GM21390 (cell line): ENCODE data around the gene POC1A.

Experiments
- ATAC-seq: cut with Tn5 transposase; IDR thresholded peaks from one replicate; pipeline ENCODE4 v1.9.1; 2021; ENCODE audit not compliant: unreplicated experiment

Gene POC1A

DNA sequence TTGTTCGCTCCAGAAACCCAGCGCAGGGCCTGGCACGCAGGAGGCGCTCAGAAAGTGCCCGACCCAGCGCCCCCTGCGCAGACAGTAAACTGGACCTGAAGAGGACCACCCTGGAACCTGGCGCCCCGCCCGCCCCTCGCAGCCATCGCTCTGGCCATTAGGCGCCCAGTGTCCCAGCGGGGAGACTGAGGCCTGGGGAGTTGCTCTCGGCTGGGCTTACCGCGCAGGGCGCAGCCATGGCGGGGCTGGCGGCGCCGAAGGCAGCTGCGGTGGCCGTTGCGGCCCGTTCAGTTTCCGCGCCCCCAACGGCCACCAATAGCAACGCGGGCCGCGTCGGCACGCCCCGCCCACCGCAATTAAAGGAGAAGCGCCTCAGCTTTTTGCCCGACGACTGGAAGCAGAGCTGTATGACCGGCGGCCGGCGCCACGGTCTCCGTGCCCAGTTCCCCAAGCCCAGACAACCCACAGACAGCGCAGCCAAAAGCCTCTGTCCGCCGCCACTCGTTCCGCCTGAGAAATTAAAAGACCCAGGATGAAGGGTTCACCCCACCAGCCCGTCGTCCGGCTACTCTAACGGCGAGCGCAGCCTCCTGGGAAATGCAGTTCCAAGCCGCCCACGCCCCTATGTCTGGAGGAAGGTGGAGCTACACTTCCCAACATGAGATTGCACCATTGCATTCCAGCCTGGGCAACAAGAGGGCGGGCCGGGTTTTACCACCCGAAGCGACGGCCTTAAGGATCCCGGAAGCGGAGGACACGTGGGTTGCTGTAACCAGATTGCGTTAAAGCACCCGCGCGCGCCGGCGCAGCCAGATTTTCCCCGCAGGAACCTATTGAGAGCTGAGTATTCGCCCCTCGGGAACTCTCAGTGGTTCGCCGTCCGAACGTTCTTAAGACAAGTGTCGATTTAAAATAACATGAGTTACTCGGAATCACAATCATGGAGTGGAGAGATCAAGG, at the start of gene POC1A:
POC1A (minus strand) TSS at position 289 of the 960 bp plus-strand sequence; CDS start at position 238, 51 bp downstream.
- peak; percentile 83 for ATAC-seq

DNA sequence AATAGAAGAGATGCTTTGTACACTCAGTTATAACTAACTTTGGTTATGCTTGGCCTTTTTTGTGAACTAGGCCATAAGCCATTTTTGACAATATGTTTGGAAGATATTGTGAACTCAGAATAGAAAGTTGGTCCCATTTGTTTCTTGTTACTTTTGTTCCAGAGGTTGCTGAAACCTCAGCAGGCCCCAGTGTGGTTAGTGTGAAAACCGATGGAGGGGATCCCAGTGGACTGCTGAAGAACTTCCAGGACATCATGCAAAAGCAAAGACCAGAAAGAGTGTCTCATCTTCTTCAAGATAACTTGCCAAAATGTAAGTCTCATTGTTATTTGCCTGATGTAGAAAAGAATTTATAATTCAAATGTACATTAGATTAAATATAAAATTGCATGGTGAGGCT, 49.5 kb upstream of the POC1A start:
- no peak for ATAC-seq

DNA sequence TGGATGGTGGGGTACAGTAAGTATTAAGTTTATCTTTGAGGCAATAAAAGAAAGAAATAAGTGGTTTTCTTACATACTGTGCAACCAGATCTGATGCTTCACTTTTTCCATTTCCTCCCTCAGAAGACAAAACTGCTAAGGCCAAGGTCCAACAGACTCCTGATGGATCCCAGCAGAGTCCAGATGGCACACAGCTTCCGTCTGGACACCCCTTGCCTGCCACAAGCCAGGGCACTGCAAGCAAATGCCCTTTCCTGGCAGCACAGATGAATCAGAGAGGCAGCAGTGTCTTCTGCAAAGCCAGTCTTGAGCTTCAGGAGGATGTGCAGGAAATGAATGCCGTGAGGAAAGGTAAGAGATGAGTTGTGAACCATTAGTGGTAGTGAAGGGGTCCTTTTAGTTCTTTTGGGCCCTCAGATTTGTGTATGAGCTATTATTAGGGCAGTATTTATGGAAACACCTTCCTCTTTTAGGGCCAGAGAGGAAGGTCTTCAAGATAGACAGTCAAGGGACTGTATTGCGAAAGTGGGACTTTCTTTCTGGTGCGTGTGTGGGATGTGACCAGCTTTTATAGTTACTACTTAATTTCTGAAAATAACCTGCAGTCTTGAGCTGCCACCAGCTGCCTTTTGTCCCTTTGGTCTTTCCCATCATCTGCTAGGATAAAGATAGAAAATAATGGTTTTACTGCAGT, 48.3 kb upstream of the POC1A start:
- ATAC-seq, result no peak

DNA sequence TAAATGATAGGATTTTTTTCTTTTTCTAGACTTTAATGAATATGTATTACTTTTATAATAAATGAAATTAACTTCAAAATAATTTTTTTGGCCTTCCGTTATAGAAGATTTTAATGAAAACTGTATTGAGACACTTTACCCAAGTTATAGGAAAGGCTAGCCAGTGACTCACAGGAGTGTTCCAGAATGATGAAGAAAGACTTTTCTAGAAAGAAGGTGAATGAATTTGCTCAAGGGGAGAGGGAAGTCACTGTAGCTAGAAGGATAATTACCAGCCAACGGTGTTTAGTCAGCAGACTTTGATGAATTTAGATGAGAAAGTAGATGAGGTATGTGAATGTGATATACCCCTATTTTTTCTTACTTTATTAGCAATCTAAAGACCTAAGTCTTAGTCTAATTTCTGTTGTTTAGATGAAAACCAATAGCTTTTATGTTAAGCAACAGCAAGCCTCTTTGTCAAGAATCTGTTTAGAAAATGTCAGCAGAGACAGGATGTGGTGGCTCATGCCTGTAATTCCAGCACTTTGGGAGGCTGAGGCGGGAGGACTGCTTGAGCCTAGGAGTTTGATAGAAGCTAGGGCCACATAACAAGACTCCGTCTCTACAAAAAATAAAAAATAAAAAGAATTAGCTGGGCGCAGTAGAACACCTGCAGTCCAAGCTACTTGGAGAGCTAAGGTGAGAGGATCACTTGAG, 46.9 kb upstream of the POC1A start:
- no peak for ATAC-seq

DNA sequence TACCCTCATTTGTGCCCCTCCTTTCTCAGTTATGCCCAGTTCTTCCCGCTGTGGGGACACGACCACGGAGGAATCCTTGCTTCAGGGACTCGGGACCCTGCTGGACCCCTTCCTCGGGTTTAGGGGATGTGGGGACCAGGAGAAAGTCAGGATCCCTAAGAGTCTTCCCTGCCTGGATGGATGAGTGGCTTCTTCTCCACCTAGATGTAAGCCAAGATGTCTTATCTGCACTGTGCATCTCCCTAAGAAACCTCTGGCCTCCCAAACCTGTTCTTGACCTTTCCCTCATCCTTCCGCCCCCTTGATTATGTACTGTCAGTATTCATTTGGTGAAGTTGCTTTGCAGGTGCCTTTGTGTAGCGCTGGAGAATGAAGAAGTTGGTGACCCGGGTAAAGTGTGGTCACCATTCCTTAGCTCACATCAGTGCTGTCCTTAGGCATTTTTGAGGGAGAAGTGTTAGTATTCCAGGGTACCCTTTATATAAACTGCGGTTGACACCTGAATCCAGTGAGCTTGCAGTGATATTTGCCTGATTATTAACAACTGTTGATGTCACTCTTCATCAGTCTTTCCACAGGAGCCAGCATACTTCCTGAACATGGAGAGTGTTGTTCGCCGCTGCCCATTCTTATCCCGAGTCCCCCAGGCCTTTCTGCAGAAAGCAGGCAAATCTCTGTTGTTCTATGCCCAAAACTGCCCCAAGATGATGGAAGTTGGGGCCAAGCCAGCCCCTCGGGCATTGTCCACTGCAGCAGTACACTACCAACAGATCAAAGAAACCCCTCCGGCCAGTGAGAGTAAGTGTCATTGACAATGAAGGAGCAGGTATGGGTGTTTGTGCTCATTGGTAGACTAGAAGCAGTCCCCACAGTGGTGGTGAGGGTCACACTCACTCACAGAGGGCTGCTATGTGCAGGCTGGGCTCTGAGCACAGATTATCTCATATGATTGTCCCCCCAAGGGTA, 44.7 kb upstream of the POC1A start:
- peak; percentile 1 for ATAC-seq

DNA sequence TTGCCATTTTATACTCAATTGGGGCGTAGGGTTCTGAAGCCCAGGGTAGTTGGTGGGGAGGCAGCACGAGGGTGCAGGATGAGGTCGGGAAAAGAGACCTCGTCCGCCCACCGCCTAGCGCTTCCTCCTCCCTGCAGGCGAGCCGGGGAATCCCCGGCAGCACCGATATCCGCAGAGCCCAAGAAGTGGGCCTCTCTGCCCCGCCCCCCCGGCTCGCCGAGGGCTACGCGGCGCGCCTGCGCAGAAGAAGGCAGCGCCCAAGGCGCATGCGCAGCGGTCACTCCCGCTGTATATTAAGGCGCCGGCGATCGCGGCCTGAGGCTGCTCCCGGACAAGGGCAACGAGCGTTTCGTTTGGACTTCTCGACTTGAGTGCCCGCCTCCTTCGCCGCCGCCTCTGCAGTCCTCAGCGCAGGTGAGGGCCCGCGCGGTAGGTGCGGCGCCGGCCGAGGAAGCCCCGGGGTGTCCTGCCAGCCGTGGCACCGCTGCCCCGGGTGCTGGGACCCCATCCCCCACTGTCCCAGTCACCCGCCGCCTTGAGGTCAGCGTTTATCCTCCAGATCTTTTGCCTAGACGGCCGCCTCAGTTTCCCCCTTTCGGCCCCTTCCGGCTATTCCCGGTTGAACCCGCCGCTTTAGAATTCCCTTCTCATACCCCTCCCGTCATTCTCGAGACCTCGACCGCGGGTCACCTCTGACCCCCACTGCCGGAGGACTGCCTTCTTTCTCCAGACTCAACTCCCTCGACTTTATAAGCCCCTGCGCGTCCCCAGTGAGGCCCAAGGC, 43.8 kb upstream of the POC1A start, which contains the start of gene ALAS1:
ALAS1 (plus strand) TSS at position 319 of the 784 bp plus-strand sequence. CDS start 1,082 bp downstream, outside the sequence.
- peak; percentile 73 for ATAC-seq

DNA sequence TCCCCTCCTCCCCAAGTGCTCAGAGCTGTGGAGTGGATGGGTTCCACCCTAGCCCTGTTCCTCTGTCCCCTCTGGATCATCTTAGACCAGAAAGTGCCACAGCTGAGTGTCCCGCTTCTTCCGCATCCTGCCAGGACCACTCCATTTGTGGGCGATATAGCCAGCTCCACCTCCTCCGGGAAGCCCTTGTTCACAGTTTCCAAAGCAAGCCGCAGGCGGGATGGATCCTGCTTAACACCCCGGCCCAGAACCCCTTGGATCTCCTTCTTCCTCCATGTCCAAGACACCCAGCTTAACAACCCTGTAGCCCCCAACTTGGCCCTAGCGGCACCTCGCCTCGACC, 43.2 kb upstream of the POC1A start:
- ATAC-seq, result no peak

DNA sequence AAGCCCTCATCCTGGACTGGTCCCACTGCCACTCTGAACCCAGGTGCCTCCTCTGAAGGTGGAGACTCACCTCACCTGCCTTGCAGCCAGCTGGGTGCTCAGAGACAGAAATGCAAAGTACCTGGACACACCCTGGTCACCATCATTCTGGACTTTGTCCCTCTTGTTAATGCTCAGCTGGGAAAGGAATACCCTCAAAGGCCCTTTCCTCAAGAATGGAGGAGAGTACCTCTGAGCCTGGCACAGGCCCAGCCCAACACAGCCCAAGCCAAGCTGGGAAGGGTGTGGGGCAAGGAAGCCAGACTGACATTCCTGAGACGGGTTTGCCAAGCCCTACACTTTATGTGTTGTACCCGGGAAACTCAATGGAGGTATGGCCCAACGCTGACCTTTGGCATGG, 42.8 kb upstream of the POC1A start:
- ATAC-seq, result no peak

DNA sequence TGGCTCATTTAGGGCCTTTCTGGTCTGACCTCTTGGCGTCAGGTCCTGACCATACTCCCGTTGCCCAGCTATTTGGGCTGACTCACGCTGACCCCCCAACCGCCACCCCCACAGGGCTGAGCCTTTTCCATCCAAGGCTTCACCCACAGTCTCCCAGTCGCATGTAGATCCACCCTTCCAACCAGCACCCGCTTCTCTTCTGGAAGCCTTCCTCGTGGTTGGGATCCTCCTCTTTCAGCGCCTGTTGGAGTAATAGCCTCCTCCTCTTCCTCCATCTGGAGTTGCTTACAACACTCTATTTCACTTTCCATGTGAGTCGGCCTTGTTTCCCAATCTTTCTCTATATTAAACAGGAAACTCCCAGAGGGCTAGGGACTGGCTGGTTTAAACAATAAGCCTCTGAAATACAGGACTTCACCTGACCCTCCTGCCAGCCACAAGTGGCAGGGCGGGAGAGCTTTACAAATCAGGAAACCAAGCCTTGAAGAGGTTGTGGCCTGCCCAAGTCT, 41.7 kb upstream of the POC1A start:
- no peak for ATAC-seq

DNA sequence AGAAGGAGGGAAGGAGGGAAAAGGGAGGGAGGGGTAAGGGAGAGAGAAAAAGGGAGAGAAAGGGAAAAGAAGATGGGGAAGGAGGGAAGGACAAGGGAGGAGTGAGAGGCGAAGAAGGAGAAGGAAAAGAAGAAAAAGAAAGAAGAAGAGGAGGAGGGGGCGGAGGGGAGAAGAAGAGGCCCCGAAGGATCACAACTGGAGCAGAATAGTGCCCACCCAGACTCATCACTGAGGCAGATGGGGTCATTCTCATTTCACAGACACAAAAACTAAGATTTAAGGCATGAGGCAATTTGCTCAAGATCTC, 41.0 kb upstream of the POC1A start:
- no peak for ATAC-seq

DNA sequence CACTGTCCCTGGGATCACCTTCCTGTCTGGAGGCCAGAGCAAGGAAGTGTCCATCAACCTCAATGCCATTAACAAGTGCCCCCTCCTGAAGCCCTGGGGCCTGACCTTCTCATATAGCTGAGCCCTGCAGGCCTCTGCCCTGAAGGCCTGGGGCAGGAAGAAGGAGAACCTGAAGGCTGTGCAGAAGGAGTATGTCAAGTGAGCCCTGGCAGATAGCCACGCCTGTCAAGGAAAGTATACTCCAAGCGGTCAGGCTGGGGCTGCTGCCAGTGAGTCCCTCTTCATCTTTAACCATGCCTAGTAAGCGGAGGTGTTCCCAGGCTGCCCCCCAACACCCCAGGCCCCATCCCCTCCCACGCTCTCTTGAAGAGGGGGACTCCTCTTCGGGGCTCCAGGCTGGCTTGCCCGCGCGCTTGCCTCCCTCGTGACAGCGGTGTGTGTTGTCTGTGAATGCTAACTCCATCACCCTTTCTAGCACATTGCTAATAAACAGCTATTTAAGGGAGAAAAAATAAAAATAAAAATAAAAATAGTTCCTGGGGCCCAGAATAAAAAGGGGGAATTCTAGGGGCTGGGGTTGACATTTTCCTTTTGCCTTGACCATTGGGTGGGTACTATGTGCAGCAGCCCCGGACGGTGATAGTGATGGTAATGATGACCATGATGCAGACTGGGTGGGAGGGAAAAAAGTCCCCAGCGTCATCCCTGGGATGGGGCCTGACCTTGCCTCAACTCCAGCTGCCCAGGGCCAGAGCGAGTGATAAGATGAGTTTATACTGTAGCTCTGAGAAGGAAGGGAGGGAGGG, 40.5 kb upstream of the POC1A start:
- ATAC-seq, result no peak

DNA sequence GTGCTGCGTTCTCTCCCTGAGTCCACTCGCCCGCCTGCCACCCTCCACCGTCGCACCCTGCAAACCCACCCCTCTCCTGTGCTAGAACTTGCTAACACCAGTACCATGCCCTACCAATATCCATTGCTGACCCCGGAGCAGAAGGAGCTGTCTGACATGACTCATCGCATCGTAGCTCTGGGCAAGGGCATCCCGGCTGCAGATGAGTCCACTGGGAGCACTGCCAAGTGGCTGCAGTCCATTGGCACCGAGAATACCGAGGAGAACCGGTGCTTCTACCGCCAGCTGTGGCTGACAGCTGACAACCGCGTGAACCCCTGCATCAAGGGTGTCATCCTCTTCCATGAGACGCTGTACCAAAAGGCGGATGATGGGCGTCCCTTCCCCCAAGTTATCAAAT, 38.8 kb upstream of the POC1A start:
- no peak for ATAC-seq

DNA sequence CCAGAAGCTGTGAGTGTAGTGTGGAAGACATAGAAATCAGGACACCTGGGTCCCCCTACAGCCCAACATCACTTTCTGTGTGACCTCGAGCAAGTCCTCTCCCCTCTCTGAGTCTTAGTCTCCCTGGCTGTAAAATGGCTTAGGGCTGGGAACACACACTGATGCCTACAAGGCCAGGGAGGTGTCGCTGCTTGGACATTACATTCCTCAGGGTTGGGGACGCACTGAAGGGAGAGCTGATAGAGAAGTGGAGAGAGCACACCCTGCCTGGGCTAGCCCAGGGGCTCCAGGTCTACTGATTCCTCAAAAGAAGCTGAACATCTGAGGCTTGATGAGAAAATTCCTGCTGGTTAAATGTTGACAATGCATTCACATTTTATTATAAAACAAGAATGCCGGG, 37.4 kb upstream of the POC1A start:
- no peak for ATAC-seq

DNA sequence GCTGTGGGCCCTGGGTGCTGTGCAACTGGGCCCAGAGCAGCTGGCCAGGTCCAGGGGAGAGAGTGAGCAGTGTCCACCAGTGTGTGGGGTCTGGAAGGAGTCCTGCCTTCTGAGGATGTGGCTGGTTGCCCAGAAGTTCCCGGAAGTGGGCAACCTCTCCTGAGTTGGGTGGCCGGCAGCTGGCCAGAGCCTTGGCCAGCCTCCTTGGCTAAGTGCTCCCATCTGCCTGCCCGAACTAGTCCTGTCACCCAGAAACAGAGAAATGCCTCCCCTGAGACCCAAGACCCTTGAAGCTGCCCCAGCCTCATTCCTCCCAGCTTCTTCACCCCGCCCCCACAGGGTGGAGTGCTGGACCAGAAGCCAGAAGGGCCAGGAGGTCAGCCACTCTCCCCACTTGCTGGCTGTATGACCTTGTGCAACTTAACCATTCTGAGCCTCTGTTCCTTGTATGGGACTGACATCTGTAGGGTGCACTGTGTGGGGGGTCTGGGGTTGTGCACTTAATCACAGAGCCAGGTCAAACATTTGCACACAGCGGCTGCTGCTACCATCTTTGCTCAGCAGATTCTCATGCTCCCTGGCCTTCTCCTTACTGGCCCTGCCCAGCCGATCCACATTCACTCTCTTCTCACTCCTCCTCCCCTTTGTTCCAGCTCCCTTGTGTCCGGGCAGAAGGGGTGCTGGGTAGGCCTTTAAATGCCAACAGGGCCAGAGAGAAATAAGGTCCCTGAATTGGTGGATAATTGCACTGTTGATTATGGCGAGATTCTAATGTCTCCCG, 36.3 kb upstream of the POC1A start:
- no peak for ATAC-seq

DNA sequence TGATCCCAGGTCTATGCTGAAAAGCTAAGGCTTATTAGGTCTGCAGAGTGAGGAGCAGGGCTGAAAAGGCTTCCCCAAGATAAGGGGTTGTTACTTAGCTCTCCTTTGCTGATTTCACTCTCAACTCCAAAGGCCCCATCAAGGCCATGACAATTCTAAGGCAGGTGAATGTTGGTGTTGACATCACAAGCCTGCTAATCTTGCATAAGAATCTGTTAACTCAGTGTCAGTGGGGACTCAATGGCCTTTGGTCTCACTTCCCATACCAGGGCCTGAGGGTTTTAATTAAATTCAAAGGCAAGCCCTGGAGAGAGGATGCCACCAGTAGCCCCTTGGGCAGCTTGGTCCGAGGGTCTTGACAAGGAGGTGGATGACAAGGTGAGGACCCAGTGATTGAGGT, 34.3 kb upstream of the POC1A start:
- ATAC-seq, result no peak

DNA sequence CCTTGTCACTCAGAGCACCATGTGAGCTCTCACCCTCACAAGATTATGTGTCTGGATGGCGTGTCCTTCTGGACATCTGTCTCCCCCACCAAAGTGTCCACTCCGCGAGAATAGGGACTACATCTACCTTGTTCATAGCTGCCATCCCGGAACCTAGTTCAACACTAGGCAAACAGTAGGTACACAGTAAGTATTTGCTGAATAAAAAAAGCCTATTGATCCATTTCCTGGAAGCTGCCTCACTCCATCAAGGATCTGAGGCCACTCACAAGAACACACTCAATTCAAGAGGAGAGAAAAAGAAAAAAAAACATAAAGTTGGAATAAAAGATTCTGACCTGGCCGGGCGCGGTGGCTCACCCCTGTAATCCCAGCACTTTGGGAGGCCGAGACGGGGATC, 32.5 kb upstream of the POC1A start:
- no peak for ATAC-seq

DNA sequence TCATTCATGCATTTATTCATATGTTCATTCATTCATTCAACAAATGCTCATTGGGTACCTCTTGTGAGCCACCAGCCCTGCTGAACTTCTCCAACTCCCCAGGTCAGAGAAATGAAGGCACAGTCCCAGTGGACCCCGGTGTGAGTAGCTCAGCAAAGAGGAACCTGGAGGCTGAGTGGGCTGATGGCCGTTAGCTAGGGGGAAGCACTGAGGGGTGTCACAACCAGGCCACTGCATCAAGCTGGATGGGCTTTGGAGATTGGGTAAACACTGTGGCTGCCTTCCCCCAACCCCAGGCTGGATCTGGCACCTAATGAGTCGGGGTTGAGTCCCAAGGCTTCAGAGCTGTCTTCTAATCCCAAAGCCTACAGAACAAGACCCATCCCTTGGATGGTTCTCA, 31.6 kb upstream of the POC1A start:
- no peak for ATAC-seq

DNA sequence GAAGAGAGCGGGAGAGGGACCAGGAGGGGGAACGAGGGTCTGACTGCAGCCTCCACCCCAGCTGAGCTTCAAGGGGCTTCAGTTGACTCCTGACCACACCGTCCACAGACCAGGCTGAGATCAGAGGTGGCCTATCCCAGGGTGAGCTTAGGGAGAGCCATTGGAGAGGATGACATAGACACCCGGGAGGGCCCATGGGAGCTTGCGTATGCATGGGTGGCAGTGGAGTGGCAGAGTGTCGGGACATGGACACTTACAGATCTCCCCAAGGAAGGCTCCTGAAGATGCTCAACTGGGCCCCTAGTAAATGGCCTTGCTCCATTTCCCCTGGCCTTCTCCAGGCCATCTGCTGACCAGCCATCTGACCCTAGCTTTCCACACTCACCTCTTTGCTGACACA, 31.1 kb upstream of the POC1A start:
- ATAC-seq, result no peak
